ENCODE results near the gene ABCA4.

Gene ABCA4

DNA sequence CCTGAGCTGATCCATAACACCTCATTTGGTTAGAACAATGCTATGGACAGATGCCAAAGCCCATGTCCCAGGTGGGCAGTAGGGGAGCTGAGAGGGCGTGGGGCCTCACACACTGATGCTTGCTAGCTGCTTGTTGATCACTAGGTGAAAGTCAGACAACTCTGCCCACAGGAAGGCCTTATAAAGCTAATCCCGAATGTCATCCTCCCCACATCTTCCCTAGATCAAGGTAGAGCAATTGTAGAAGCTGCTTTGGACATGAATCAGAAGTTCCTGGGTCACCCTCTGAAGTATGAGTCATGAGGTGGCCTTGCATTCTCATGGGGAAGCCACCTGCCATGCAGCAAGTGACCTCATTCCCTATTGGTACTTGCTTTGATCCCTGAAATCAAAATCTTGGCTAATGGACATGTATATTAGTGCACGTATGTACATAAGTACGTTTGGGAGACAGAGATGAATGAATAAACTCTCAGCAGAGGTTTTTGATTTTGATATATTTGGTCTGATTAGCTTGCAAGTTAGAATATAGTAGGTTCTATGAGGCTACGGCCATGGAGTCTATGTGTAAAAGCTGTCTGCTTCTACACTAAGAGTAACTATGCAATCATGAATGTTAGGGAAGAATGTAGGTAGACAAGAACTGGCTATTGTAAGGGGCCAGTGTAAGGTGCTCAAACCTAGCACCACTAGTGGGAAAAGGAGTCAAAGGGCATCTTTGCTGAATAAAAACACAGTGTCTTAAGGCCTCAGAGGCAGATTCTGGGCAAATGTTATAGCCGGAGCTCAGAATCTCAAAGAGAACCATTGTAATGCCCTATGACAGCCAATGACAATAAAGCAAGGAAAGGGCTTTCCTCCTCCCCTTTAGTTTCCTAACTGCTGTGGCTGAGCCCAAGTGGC is 52.6 kb downstream of the ABCA4 start:
- H3K4me3 ChIP-seq (ENCODE audit: low read length) = no peak overlapping the region
- no peaks in the 10 kb centered on the region for H3K36me3 ChIP-seq (ENCODE audit: control insufficient read depth, insufficient read depth, low read length)
- no peaks in the 10 kb centered on the region for H3K27me3 ChIP-seq (ENCODE audit: control insufficient read depth, insufficient read depth, low read length)
- H3K9ac ChIP-seq (ENCODE audit: low read length) = no peak overlapping the region
- peaks cover 36% of the 10 kb centered on the region for H3K4me1 ChIP-seq (ENCODE audit: control insufficient read depth, insufficient read depth, low read length)
- peak overlapping the region; percentile 79 for H3K27ac ChIP-seq (ENCODE audit: low read depth, low read length)

DNA sequence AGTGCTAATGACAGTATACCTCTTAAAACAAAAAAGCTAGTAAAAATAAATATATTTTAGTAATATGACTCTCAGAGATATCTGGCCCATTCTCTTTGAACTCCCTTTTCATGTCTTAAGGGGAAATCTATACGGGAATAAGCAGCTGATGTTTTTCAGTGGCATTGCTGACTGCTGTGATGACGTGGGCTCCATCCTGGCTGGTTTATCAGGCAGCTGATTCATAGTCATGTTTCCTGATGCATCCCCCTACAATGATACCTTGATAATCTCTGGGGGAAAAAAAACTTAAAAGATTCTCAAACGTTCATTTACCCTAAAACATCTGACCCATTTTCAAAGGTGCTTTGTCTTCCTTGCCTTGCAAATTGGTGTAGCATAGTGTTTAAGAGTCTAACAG is 53.8 kb downstream of the ABCA4 start:
- H3K36me3 ChIP-seq (ENCODE audit: control insufficient read depth, insufficient read depth, low read length) = no peaks in the 10 kb centered on the region
- no peak overlapping the region for H3K4me3 ChIP-seq (ENCODE audit: low read length)
- H3K27me3 ChIP-seq (ENCODE audit: control insufficient read depth, insufficient read depth, low read length) = no peaks in the 10 kb centered on the region
- H3K9ac ChIP-seq (ENCODE audit: low read length) = no peak overlapping the region
- H3K4me1 ChIP-seq (ENCODE audit: control insufficient read depth, insufficient read depth, low read length) = peaks cover 32% of the 10 kb centered on the region
- no peak overlapping the region for H3K27ac ChIP-seq (ENCODE audit: low read depth, low read length)

- H3K27ac ChIP-seq (ENCODE audit: low read depth, low read length) = no peak overlapping the region
- no peak overlapping the region for H3K9ac ChIP-seq (ENCODE audit: low read length)
- H3K4me1 ChIP-seq (ENCODE audit: control insufficient read depth, insufficient read depth, low read length) = peaks cover 7% of the 10 kb centered on the region
These were observed 57.6 kb downstream of the ABCA4 start for GRCh38 chr1:94063379-94063778.

GRCh38 chr1:94061513-94062443 is 59.2 kb downstream of the ABCA4 start:
- Histone ChIP-seq H3K4me1 (ENCODE audit: control insufficient read depth, insufficient read depth, low read length) (peaks cover 5% of the 10 kb centered on the region), H3K27me3 (ENCODE audit: control insufficient read depth, insufficient read depth, low read length) (no peaks in the 10 kb centered on the region)

More at GRCh38 chr1:94063379-94063778, 57.6 kb downstream of the ABCA4 start:
- no peaks in the 10 kb centered on the region for H3K27me3 ChIP-seq (ENCODE audit: control insufficient read depth, insufficient read depth, low read length)
- no peak overlapping the region for H3K4me3 ChIP-seq (ENCODE audit: low read length)
- no peaks in the 10 kb centered on the region for H3K36me3 ChIP-seq (ENCODE audit: control insufficient read depth, insufficient read depth, low read length)

DNA sequence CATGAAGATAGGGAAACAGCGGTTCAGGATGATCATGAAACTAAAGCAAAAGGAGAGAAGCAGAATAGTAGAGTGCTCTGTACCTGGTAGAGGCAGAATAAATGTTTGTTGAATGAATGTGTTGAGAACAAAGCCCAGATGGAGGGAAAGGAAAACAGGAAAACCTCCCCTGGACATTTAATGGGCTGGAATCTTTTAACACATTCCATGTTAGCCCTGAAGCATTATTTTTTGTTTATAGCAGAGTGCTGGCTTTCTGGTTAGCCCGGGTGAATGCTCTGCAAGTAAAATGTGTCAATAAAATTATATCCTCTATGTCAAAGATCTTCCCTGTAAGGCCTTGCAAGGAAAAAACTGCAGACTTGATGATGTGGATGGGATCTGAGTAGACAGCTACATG is 60.2 kb downstream of the ABCA4 start:
- H3K9ac ChIP-seq (ENCODE audit: low read length) = no peak overlapping the region
- no peak overlapping the region for H3K27ac ChIP-seq (ENCODE audit: low read depth, low read length)
- no peaks in the 10 kb centered on the region for H3K36me3 ChIP-seq (ENCODE audit: control insufficient read depth, insufficient read depth, low read length)
- peaks cover 2% of the 10 kb centered on the region for H3K27me3 ChIP-seq (ENCODE audit: control insufficient read depth, insufficient read depth, low read length)
- H3K4me1 ChIP-seq (ENCODE audit: control insufficient read depth, insufficient read depth, low read length) = peaks cover 5% of the 10 kb centered on the region
- H3K4me3 ChIP-seq (ENCODE audit: low read length) = no peak overlapping the region

More at GRCh38 chr1:94061513-94062443, 59.2 kb downstream of the ABCA4 start:
- Histone ChIP-seq H3K36me3 (ENCODE audit: control insufficient read depth, insufficient read depth, low read length) (no peaks in the 10 kb centered on the region), H3K4me3 (ENCODE audit: low read length) (no peak overlapping the region), H3K9ac (ENCODE audit: low read length) (no peak overlapping the region), H3K27ac (ENCODE audit: low read depth, low read length) (no peak overlapping the region)

DNA sequence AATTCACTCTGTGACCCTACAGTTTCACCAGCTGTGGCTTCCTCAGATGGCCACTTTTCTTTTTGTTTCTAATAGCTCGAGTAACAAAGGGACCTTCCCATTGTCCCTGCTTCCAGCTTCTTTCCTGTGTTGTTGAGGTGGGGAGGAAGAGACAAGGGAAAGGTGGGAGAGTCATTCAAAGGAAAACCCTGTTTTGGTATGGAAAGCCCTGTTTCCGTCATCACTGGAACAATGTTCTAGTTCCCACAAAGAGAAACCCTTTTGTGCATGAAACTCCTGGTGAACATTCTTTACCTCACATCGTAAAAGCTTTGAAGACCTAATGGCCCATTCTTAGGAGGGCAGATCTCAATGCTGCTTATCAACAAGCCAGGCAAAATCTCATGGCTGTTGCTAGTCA is 62.2 kb downstream of the ABCA4 start:
- H3K27ac ChIP-seq (ENCODE audit: low read depth, low read length) = no peak overlapping the region
- H3K36me3 ChIP-seq (ENCODE audit: control insufficient read depth, insufficient read depth, low read length) = no peaks in the 10 kb centered on the region
- peaks cover 2% of the 10 kb centered on the region for H3K27me3 ChIP-seq (ENCODE audit: control insufficient read depth, insufficient read depth, low read length)
- H3K4me1 ChIP-seq (ENCODE audit: control insufficient read depth, insufficient read depth, low read length) = peaks cover 3% of the 10 kb centered on the region
- H3K9ac ChIP-seq (ENCODE audit: low read length) = no peak overlapping the region
- H3K4me3 ChIP-seq (ENCODE audit: low read length) = no peak overlapping the region

DNA sequence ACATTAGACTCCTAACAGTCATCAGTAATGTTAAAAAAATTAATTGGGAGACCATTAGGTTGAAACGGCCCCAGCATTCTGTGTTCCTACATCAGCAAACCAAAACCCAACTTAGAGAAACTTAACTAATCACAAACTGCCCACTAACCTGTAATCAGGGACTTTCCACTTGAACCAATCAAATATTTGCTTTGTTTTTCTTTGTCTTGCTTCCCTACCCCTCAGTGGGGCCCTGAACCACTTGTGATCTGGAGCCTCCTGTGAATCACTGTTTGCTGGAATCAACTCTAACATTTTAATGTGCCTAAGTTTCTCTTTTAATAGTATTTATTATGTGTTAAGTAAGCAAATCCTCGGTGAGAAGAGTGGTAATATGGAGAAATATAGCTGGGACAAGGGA is 64.0 kb downstream of the ABCA4 start:
- peaks cover 2% of the 10 kb centered on the region for H3K27me3 ChIP-seq (ENCODE audit: control insufficient read depth, insufficient read depth, low read length)
- no peaks in the 10 kb centered on the region for H3K36me3 ChIP-seq (ENCODE audit: control insufficient read depth, insufficient read depth, low read length)
- H3K4me3 ChIP-seq (ENCODE audit: low read length) = no peak overlapping the region
- no peak overlapping the region for H3K9ac ChIP-seq (ENCODE audit: low read length)
- no peaks in the 10 kb centered on the region for H3K4me1 ChIP-seq (ENCODE audit: control insufficient read depth, insufficient read depth, low read length)
- H3K27ac ChIP-seq (ENCODE audit: low read depth, low read length) = no peak overlapping the region

GRCh38 chr1:94056171-94056570 is 64.8 kb downstream of the ABCA4 start:
- H3K27ac ChIP-seq (ENCODE audit: low read depth, low read length) = no peak overlapping the region
- H3K9ac ChIP-seq (ENCODE audit: low read length) = no peak overlapping the region
- no peaks in the 10 kb centered on the region for H3K4me1 ChIP-seq (ENCODE audit: control insufficient read depth, insufficient read depth, low read length)

GRCh38 chr1:94055459-94056122 is 65.4 kb downstream of the ABCA4 start:
- no peak overlapping the region for H3K27ac ChIP-seq (ENCODE audit: low read depth, low read length)
- H3K9ac ChIP-seq (ENCODE audit: low read length) = no peak overlapping the region
- H3K4me1 ChIP-seq (ENCODE audit: control insufficient read depth, insufficient read depth, low read length) = no peaks in the 10 kb centered on the region
- H3K36me3 ChIP-seq (ENCODE audit: control insufficient read depth, insufficient read depth, low read length) = no peaks in the 10 kb centered on the region
- no peak overlapping the region for H3K4me3 ChIP-seq (ENCODE audit: low read length)
- peaks cover 2% of the 10 kb centered on the region for H3K27me3 ChIP-seq (ENCODE audit: control insufficient read depth, insufficient read depth, low read length)

More at GRCh38 chr1:94056171-94056570, 64.8 kb downstream of the ABCA4 start:
- Histone ChIP-seq H3K36me3 (ENCODE audit: control insufficient read depth, insufficient read depth, low read length) (no peaks in the 10 kb centered on the region), H3K27me3 (ENCODE audit: control insufficient read depth, insufficient read depth, low read length) (peaks cover 2% of the 10 kb centered on the region), H3K4me3 (ENCODE audit: low read length) (no peak overlapping the region)

DNA sequence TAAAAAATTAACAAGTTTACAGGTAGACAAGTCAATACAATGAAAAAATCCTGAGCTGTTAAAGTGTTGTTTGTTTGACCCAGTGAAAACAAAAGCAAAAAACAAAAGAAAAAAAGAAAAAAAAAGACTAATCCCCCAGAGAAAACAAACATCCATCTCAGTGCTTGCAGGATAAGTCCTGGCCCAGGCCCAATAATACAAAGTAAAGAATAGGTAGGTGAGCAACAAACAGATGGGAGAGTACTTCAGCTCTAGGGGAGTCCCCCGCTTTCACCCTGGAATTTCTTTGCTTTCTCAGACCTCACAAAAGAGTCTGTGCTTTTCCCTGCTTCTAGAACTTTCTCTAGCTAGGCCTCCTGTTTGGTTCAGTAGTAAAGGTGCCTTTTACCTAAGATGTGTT is 70.3 kb downstream of the ABCA4 start:
- Histone ChIP-seq H3K27ac (ENCODE audit: low read depth, low read length) (no peak overlapping the region), H3K4me1 (ENCODE audit: control insufficient read depth, insufficient read depth, low read length) (no peaks in the 10 kb centered on the region), H3K4me3 (ENCODE audit: low read length) (no peak overlapping the region), H3K27me3 (ENCODE audit: control insufficient read depth, insufficient read depth, low read length) (no peaks in the 10 kb centered on the region), H3K36me3 (ENCODE audit: control insufficient read depth, insufficient read depth, low read length) (no peaks in the 10 kb centered on the region), H3K9ac (ENCODE audit: low read length) (no peak overlapping the region)

DNA sequence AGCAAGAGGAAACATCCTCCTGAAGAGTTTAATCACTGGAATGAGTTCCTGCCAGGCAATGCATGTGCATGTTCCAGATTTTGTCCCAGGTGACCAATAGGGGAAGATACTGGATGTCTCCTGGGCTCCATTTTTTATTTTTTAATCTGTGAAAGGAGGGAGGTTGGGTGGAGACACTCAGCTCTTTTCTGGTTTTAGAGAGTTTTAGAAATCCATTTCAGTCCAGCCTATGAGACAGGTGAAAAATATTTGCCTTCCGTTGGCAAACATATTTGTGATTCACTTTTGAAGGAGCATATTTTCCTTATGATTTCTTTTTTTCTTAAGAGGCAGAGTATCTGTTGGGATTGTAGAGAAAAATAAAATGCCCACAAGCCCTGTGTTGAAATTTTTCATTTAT is 70.7 kb downstream of the ABCA4 start:
- no peaks in the 10 kb centered on the region for H3K36me3 ChIP-seq (ENCODE audit: control insufficient read depth, insufficient read depth, low read length)
- no peak overlapping the region for H3K9ac ChIP-seq (ENCODE audit: low read length)
- H3K27ac ChIP-seq (ENCODE audit: low read depth, low read length) = no peak overlapping the region
- no peak overlapping the region for H3K4me3 ChIP-seq (ENCODE audit: low read length)
- H3K27me3 ChIP-seq (ENCODE audit: control insufficient read depth, insufficient read depth, low read length) = no peaks in the 10 kb centered on the region
- H3K4me1 ChIP-seq (ENCODE audit: control insufficient read depth, insufficient read depth, low read length) = no peaks in the 10 kb centered on the region

DNA sequence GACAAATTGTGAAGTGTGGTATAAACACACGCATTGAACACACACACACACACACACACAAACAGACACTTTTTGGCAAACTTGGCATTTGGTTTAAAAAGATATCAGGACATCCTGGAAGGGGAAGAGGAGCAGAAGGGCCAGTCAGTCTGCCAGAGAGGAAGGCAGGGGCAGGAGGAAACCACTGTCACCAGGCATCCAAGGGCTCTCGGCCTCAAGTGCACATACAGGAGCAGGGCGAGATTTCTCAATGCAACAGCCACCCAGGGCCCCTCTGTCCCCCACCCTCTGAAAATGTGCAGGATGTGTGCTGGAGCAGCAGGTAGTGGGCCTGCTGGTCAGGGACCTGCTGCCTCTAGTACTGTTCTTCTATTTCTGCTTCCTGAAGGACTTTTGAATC is 71.2 kb downstream of the ABCA4 start:
- Histone ChIP-seq H3K27me3 (ENCODE audit: control insufficient read depth, insufficient read depth, low read length) (no peaks in the 10 kb centered on the region), H3K9ac (ENCODE audit: low read length) (no peak overlapping the region), H3K36me3 (ENCODE audit: control insufficient read depth, insufficient read depth, low read length) (no peaks in the 10 kb centered on the region), H3K27ac (ENCODE audit: low read depth, low read length) (no peak overlapping the region), H3K4me1 (ENCODE audit: control insufficient read depth, insufficient read depth, low read length) (no peaks in the 10 kb centered on the region), H3K4me3 (ENCODE audit: low read length) (no peak overlapping the region)
